ENCODE data around the gene PLPPR3. TPM values are rescaled to one million over a fixed set of nuclear protein-coding genes. Genes with fewer than 3 reads are reported as not detected.

PLPPR3 gene
- total and polyA plus RNA-seq, 10 of the 15 experiments (the other 5 are each of a cell fraction or from before 2014, with no cell fraction given) = 0.07 TPM; not detected in 9

- no peaks in the 10 kb centered on the region for H3K36me3 ChIP-seq (ENCODE audit: control insufficient read depth in 2 of 2, insufficient read depth in 2 of 2, low read length in 1 of 2)
- no peaks in the 10 kb centered on the region for H3K9me3 ChIP-seq (replicated peaks; ENCODE audit: control insufficient read depth, insufficient read depth, low read length)
- no peak overlapping the region for H3K4me2 ChIP-seq (ENCODE audit: control insufficient read depth, insufficient read depth)
- no peak for DNase-seq (ENCODE audit: low read depth, low spot score)
- no peaks in the 10 kb centered on the region for H3K27me3 ChIP-seq (replicated peaks in 1 of 2; ENCODE audit: control insufficient read depth in 2 of 2, insufficient read depth in 2 of 2, low read length in 1 of 2)
- no peak overlapping the region for H2AFZ ChIP-seq (ENCODE audit: control insufficient read depth, low read depth, low read length)
- no peaks in the 10 kb centered on the region for H3K79me2 ChIP-seq (ENCODE audit: control insufficient read depth, insufficient read depth, low read length)
- no peak for FAIRE-seq
- POLR2A ChIA-PET = interaction anchor here (0.6 to 0.7 kb wide), 2 partner anchors 215 to 497 kb away, joined by 3 read pairs; no protein-coding TSS in a partner anchor
- 18% methylated on average over 6 of the region's 6 CpGs for WGBS (ENCODE audit: insufficient coverage, insufficient replicate concordance, low lambda C conversion rate, missing lambda C conversion rate)
- TF ChIP-seq, protein P1, sequence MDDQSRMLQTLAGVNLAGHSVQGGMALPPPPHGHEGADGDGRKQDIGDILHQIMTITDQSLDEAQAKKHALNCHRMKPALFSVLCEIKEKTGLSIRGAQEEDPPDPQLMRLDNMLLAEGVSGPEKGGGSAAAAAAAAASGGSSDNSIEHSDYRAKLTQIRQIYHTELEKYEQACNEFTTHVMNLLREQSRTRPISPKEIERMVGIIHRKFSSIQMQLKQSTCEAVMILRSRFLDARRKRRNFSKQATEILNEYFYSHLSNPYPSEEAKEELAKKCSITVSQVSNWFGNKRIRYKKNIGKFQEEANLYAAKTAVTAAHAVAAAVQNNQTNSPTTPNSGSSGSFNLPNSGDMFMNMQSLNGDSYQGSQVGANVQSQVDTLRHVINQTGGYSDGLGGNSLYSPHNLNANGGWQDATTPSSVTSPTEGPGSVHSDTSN (IDR thresholded peaks at IDR 0.05; ENCODE audit: insufficient replicate concordance, low read depth, low read length) = no peak
- TF ChIP-seq SMARCA5 (IDR thresholded peaks at IDR 0.05) (no peak), SREBF1 (IDR thresholded peaks at IDR 0.05; ENCODE audit: low read length) (no peak), HDAC2 (IDR thresholded peaks at IDR 0.05) (no peak), IKZF1 (conservative IDR thresholded peaks at IDR 0.05) (no peak), EGR1 (IDR thresholded peaks at IDR 0.05; ENCODE audit: borderline replicate concordance in 1 of 2, low read depth in 2 of 2, low read length in 2 of 2) (no peak), EZH2 (IDR thresholded peaks at IDR 0.05; ENCODE audit: borderline replicate concordance, control insufficient read depth, low read depth, low read length) (no peak), EED (IDR thresholded peaks at IDR 0.05; ENCODE audit: low read depth) (no peak), GABPA (IDR thresholded peaks at IDR 0.05; ENCODE audit: low read depth) (no peak), NR2C1 (IDR thresholded peaks at IDR 0.05) (no peak), CREB1 (IDR thresholded peaks at IDR 0.05; ENCODE audit: low read depth) (no peak), NRF1 (conservative IDR thresholded peaks at IDR 0.05; ENCODE audit: low read depth, low read length) (no peak), MYB (IDR thresholded peaks at IDR 0.05; ENCODE audit: borderline replicate concordance, low read depth, low read length) (no peak), BCL3 (IDR thresholded peaks at IDR 0.05; ENCODE audit: borderline replicate concordance, insufficient read depth, low read depth, low read length, poor library complexity, severe bottlenecking) (no peak)
- no peak overlapping the region for H3K27ac ChIP-seq (ENCODE audit: control insufficient read depth, insufficient read depth)
- H4K20me1 ChIP-seq (ENCODE audit: control insufficient read depth, insufficient read depth) = no peaks in the 10 kb centered on the region
- intact Hi-C loops (cut with micrococcal nuclease; ENCODE audit: unreplicated experiment) = loop anchor here (1.0 to 2.0 kb wide), 2 partner anchors 93 to 152 kb away; no protein-coding TSS in a partner anchor
- in situ Hi-C loops (cut with MboI) = loop anchor here (5.0 kb wide), 2 partner anchors 153 to 218 kb away; no protein-coding TSS in a partner anchor
- BruUV-seq (replicated peaks) = no TSS peak
- CTCF ChIA-PET = interaction anchor here (0.5 to 2.4 kb wide), 9 partner anchors 9 to 309 kb away, joined by 3 to 14 read pairs (median 4); partner anchors contain the start of gene WDR18
- H3K4me1 ChIP-seq (ENCODE audit: control insufficient read depth, insufficient read depth, low read length) = no peaks in the 10 kb centered on the region
- no peak overlapping the region for H3K9ac ChIP-seq (ENCODE audit: control insufficient read depth, insufficient read depth, low read length)
- RAD21 ChIA-PET (ENCODE audit: unreplicated experiment) = interaction anchor here (1.2 to 2.7 kb wide), 4 partner anchors 87 to 215 kb away, joined by 3 to 11 read pairs (median 7); partner anchors contain the start of gene WDR18
- no peak overlapping the region for H3K4me3 ChIP-seq
- SMC1A ChIA-PET (ENCODE audit: uncharacterized antibody, unreplicated experiment) = interaction anchor here (1.9 kb wide), 1 partner anchor 94 kb away, joined by 6 read pairs; no protein-coding TSS in a partner anchor
- ATAC-seq = no peak
Measured at GRCh38 chr19:769616-770015, 52.1 kb downstream of the PLPPR3 start.

Data from GM12878 (cell line).